ENCODE results near the gene HIPK1. TPM values are rescaled to one million over a fixed set of nuclear protein-coding genes. Genes with fewer than 3 reads are reported as not detected.

Gene HIPK1
- total RNA-seq, 3 donors from 2014 or later: 66.0 to 99.7 (median 68.8) TPM

DNA sequence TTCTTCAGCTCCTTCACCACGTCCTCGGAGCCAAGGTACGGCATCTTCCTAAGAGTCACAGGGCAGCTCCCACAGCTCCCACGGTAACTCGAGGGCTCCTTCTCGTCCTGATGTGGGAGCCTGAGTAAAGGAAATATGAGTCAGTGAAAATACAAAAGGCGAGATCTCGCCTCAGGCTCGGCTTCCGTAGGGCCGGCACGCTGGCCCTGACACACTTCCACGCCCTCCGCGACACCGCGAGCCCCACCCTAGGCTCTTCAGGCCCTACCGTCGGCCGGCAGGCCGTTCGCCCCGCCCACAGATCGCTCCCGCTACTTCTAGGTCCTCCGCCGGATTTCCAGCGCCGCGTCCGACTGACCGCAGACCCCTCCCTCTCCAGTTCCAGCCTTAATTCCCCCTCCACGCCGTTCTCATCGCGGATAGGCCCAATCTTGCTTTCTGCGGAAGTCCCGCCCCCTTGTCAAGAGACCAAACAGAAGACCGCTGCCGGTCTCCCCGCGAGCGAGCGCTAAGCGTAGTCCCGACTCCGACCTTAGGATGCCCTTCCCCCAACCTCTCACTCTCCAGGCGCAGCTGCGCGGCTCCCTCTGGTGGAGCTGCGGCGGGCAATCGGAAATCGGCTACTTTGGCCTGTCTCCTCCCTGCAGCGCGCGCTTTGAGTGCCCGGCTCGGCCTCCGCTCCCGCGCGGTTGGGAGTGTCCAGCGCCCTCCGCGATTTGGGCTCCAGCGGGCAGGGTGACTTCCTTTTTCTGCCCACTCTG is 24.3 kb upstream of the HIPK1 start, which contains the start of the genes AP4B1 and DCLRE1B:
TSS of gene AP4B1 (minus strand) at position 126 of the 761 bp plus-strand sequence. CDS start at position 44, 82 bp downstream.
TSS of gene DCLRE1B (plus strand) at position 653 of the 761 bp plus-strand sequence. CDS start 261 bp downstream, outside the sequence.
- H3K4me1 ChIP-seq (ENCODE audit: low read depth): peaks cover 49% of the 10 kb centered on the region
- intact Hi-C loops (cut with DNase I, micrococcal nuclease): no loop called here
- H3K36me3 ChIP-seq (ENCODE audit: low read depth): peaks cover 8% of the 10 kb centered on the region
- peak within 1 kb of the TSS; percentile 54 for H3K4me3 ChIP-seq
- DNase-seq (peak; percentile 98 to 100 (median 98)), ATAC-seq (peak; percentile 93)
- TF ChIP-seq, protein P1, sequence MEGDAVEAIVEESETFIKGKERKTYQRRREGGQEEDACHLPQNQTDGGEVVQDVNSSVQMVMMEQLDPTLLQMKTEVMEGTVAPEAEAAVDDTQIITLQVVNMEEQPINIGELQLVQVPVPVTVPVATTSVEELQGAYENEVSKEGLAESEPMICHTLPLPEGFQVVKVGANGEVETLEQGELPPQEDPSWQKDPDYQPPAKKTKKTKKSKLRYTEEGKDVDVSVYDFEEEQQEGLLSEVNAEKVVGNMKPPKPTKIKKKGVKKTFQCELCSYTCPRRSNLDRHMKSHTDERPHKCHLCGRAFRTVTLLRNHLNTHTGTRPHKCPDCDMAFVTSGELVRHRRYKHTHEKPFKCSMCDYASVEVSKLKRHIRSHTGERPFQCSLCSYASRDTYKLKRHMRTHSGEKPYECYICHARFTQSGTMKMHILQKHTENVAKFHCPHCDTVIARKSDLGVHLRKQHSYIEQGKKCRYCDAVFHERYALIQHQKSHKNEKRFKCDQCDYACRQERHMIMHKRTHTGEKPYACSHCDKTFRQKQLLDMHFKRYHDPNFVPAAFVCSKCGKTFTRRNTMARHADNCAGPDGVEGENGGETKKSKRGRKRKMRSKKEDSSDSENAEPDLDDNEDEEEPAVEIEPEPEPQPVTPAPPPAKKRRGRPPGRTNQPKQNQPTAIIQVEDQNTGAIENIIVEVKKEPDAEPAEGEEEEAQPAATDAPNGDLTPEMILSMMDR (IDR thresholded peaks at IDR 0.05): peak; percentile 46
- no peaks in the 10 kb centered on the region for H3K9me3 ChIP-seq

DNA sequence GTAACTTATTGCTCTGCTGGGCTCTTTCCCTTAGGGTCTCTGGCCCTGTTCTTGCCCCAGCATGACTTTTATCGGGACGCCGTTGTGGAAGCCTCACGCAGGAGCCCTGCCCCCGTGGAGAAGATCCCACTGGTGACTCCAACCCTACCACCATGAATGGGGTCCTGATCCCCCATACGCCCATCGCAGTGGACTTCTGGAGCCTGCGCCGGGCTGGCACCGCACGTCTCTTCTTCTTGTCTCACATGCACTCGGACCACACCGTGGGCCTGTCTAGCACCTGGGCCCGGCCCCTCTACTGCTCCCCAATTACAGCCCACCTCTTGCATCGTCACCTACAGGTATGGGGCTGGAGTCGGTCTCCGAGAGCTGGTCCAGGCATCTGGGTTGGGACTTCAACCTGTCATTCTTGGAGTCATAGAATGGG is 23.7 kb upstream of the HIPK1 start:
- H3K4me1 ChIP-seq (ENCODE audit: low read depth): peaks cover 48% of the 10 kb centered on the region
- DNase-seq (peak in 1 of 3 donors; percentile 74), ATAC-seq (no peak)
- peaks cover 8% of the 10 kb centered on the region for H3K36me3 ChIP-seq (ENCODE audit: low read depth)
- intact Hi-C loops (cut with DNase I, micrococcal nuclease): no loop called here
- H3K9me3 ChIP-seq: no peaks in the 10 kb centered on the region
- H3K4me3 ChIP-seq: peak overlapping the region; percentile 54
- TF ChIP-seq, protein P1 (IDR thresholded peaks at IDR 0.05): no peak

DNA sequence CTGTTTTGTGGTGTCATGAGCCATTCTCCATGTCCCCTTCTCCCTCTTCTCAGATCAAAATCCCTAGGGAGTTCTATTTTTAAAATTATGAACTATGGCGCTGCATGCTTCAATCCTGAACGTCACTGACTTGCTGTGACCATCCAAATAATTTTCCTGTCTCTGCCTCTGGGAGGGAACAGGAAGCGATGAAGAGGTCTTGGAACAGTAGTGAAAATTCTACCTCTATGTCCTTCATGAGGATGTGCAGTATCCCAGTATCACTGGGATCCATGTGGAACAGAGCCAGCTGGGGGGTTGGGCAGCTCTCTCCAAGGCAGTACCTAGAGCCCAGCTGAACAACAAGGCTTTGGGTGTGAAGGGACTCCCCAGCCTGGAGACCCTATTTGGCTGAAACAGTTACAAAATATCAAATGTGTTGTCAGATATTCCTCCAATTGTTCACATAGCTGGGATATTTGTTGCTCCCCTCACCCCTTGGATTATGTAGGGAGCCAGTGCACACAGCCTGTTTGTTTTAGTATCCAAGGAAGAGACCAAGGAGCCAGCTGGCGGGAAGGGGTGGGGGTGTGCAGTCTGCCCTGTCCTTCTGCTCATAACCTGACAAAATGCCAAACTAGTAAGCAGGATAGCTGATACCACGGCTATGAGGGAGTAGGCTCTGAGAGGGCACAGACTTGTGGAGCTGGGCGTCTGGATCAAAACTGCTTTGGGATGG is 16.4 kb upstream of the HIPK1 start:
- DNase-seq: no peak
- no peaks in the 10 kb centered on the region for H3K4me1 ChIP-seq (ENCODE audit: low read depth)

DNA sequence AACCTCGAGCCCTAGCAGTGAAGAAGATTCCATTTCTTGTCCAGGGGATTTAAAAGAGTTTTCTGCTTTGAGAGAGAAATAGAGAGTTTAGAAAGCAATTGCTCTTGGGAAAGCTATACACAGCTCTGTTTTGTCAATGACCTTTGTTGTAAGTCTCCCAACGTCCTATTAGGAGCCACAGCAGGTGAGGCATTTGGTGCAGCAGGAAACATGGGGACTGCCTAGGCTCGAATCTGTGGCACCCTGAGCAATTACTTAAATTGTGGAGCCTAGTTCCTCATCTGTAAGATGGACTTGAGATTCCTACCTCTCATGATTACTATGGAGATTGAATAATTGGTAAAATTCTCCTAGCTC is 15.8 kb upstream of the HIPK1 start:
- ATAC-seq: no peak
- H3K4me3 ChIP-seq: no peak overlapping the region

More for the DNA sequence above, 16.4 kb upstream of the HIPK1 start:
- Histone ChIP-seq H3K4me3 (no peak overlapping the region), H3K9me3 (no peaks in the 10 kb centered on the region), H3K36me3 (ENCODE audit: low read depth) (no peaks in the 10 kb centered on the region)
- TF ChIP-seq, protein P1 (IDR thresholded peaks at IDR 0.05): no peak
- ATAC-seq: peak; percentile 61
- intact Hi-C loops (cut with DNase I, micrococcal nuclease): no loop called here

DNA sequence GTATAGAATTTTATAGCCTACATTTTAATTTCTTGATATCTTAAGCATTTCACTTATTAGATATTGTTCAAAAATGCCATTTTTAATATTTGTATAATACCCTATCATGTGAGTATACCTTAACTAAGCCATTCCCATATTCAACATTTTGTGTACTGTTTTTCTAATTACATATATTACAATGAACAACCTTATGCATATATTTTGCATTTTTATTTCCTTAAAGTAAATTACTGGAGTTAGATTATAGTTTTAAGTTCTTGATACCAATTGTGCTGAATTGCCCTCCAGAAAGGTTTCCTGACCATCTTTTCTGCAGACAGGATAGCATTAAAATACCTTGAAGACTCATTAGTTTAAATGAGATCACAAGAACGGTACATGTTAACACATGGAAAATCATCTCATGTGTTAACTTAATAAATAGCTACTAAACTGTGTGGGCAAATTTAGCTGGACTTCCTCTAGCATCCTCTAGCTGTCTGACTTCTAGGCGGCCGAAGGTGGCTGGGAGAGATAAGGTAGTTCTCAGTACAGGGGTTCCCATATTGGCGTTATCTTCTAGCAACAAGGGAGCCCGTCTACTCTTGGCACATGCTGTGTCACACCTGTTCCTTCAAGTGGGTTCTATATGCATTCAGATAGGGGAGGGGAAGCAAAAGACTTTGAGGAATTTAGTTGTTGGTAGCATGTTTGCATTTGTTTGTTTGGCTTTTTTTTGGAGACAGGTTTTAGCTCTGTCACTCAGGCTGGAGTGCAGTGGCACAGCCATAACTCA is 15.0 kb upstream of the HIPK1 start:
- Histone ChIP-seq H3K4me1 (ENCODE audit: low read depth) (no peaks in the 10 kb centered on the region), H3K36me3 (ENCODE audit: low read depth) (no peaks in the 10 kb centered on the region), H3K9me3 (no peaks in the 10 kb centered on the region), H3K4me3 (no peak overlapping the region)
- ATAC-seq (no peak), DNase-seq (no peak)
- TF ChIP-seq, protein P1 (IDR thresholded peaks at IDR 0.05): no peak
- intact Hi-C loops (cut with DNase I, micrococcal nuclease): no loop called here

More for the DNA sequence above, 15.8 kb upstream of the HIPK1 start:
- DNase-seq: no peak
- Histone ChIP-seq H3K36me3 (ENCODE audit: low read depth) (no peaks in the 10 kb centered on the region), H3K9me3 (no peaks in the 10 kb centered on the region), H3K4me1 (ENCODE audit: low read depth) (no peaks in the 10 kb centered on the region)
- intact Hi-C loops (cut with DNase I, micrococcal nuclease): no loop called here
- TF ChIP-seq, protein P1 (IDR thresholded peaks at IDR 0.05): no peak

Measured in mucosa of descending colon (tissue), 3 donors.